Liver (tissue), 9 donors: ENCODE results near the gene VWA3B. TPM values are rescaled to one million over a fixed set of nuclear protein-coding genes. Genes with fewer than 3 reads are reported as not detected.

Source experiments
- DNase-seq: peaks from one replicate; pipeline ENCODE4 v3.0.0-alpha.2; 2017; ENCODE audit warnings: low spot score
- H3K27ac ChIP-seq, 2 donors: one replicate each; pipeline ENCODE4 v1.7.0; 2013; ENCODE audit warnings: inconsistent platforms in 2 of 2, low read length in 2 of 2, control low read depth in 1 of 2, low read depth in 1 of 2, mild to moderate bottlenecking in 1 of 2
- H3K27me3 ChIP-seq, 4 donors: one replicate each; pipeline versions ENCODE4 v1.6.1 to v1.7.0; 2013; ENCODE audit warnings: low read length in 3 of 4, inconsistent platforms in 1 of 4, mild to moderate bottlenecking in 1 of 4, moderate library complexity in 1 of 4; ENCODE audit not compliant: control insufficient read depth in 4 of 4, insufficient read depth in 4 of 4
- H3K36me3 ChIP-seq, 4 donors: one replicate each; pipeline versions ENCODE4 v1.6.1 to v1.7.0; 2013; ENCODE audit warnings: low read length in 3 of 4, mild to moderate bottlenecking in 3 of 4, low read depth in 1 of 4, moderate library complexity in 1 of 4; ENCODE audit not compliant: control insufficient read depth in 4 of 4, insufficient read depth in 3 of 4
- H3K4me1 ChIP-seq, 4 donors: one replicate each; pipeline versions ENCODE4 v1.6.1 to v1.7.0; 2013; ENCODE audit warnings: low read length in 3 of 4, mild to moderate bottlenecking in 3 of 4, moderate library complexity in 1 of 4; ENCODE audit not compliant: control insufficient read depth in 4 of 4, insufficient read depth in 4 of 4
- H3K4me3 ChIP-seq, 3 donors: one replicate each; pipeline versions ENCODE4 v1.6.1 to v1.7.0; 2013; ENCODE audit warnings: low read length in 3 of 3, control low read depth in 1 of 3, low read depth in 1 of 3, mild to moderate bottlenecking in 1 of 3
- H3K9ac ChIP-seq, 2 donors: one replicate each; pipeline ENCODE4 v1.7.0; 2013; ENCODE audit warnings: low read length in 2 of 2, mild to moderate bottlenecking in 2 of 2, moderate library complexity in 2 of 2, control low read depth in 1 of 2, low read depth in 1 of 2
- H3K9me3 ChIP-seq, 4 donors: one replicate each; pipeline versions ENCODE4 v1.6.1 to v1.7.0; 2013; ENCODE audit warnings: low read length in 3 of 4; ENCODE audit not compliant: control insufficient read depth in 4 of 4
- EGR1 ChIP-seq, 2 donors: IDR thresholded peaks; 2 replicates each; pipeline ENCODE4 v1.6.1; 2016 to 2018; ENCODE audit warnings: antibody characterized with exemption in 2 of 2, low read depth in 2 of 2
- FOXA1 ChIP-seq: IDR thresholded peaks from 2 replicates; pipeline ENCODE4 v1.6.1; 2016; ENCODE audit warnings: antibody characterized with exemption
- FOXA2 ChIP-seq: IDR thresholded peaks from 2 replicates; pipeline ENCODE4 v1.6.1; 2016; ENCODE audit warnings: antibody characterized with exemption
- GABPA ChIP-seq, 2 donors: IDR thresholded peaks in 1 of 2; conservative IDR thresholded peaks in 1 of 2; 2 replicates each; pipeline ENCODE4 v1.6.1; 2016; ENCODE audit warnings: antibody characterized with exemption in 2 of 2, mild to moderate bottlenecking in 1 of 2, moderate library complexity in 1 of 2
- HNF4A ChIP-seq, 2 donors: conservative IDR thresholded peaks; 2 replicates each; pipeline ENCODE4 v1.6.1; 2016; ENCODE audit warnings: antibody characterized with exemption in 2 of 2, mild to moderate bottlenecking in 2 of 2
- HNF4G ChIP-seq: IDR thresholded peaks from 2 replicates; pipeline ENCODE4 v1.6.1; 2016; ENCODE audit warnings: antibody characterized with exemption
- JUND ChIP-seq, 2 donors: IDR thresholded peaks; 2 replicates each; pipeline ENCODE4 v1.6.1; 2016; ENCODE audit warnings: antibody characterized with exemption in 2 of 2
- NR2F2 ChIP-seq: IDR thresholded peaks from 2 replicates; pipeline ENCODE4 v1.6.1; 2016; ENCODE audit warnings: antibody characterized with exemption
- RAD21 ChIP-seq, 2 donors: IDR thresholded peaks; 2 replicates each; pipeline ENCODE4 v1.6.1; 2016; ENCODE audit warnings: antibody characterized with exemption in 2 of 2, mild to moderate bottlenecking in 2 of 2
- RXRA ChIP-seq, 2 donors: IDR thresholded peaks; 2 replicates each; pipeline ENCODE4 v1.6.1; 2017 to 2018; ENCODE audit warnings: antibody characterized with exemption in 2 of 2, mild to moderate bottlenecking in 1 of 2
- SP1 ChIP-seq: IDR thresholded peaks from 2 replicates; pipeline ENCODE4 v1.6.1; 2018; ENCODE audit warnings: antibody characterized with exemption, mild to moderate bottlenecking
- TAF1 ChIP-seq: conservative IDR thresholded peaks from 2 replicates; pipeline ENCODE4 v1.6.1; 2016; ENCODE audit warnings: antibody characterized with exemption, mild to moderate bottlenecking
- YY1 ChIP-seq: IDR thresholded peaks from 2 replicates; pipeline ENCODE4 v1.6.1; 2016; ENCODE audit warnings: antibody characterized with exemption, mild to moderate bottlenecking
- WGBS: extraction: QIAGEN DNeasy Blood & Tissue Kit; methylation state at CpG from one replicate; pipeline ENCODE4 v1.1.7; 2013; 5-methylcytosine and 5-hydroxymethylcytosine counted together
- polyA plus RNA-seq, 2 donors: library from polyadenylated mRNA; stranded (reverse) in 1 of 2; unstranded in 1 of 2; fragments of 200-250 nt in 1 of 2; fragments of >200 nt in 1 of 2; fragmentation: Nextera tagmentation in 1 of 2; extraction: Ambion mirVana in 1 of 2; gene quantifications; one replicate each; pipeline versions ENCODE4 v1.2.1 to v1.2.3, GENCODE V29; 2013 to 2015
- total RNA-seq, 2 donors: library from RNA; depleted of rRNA; stranded (reverse); fragments of >200 nt; gene quantifications; one replicate each; pipeline ENCODE4 v1.2.3, GENCODE V29; 2014
- TF ChIP-seq, protein P1 (sequence below): IDR thresholded peaks from 2 replicates; pipeline ENCODE4 v1.6.1; 2016; ENCODE audit warnings: antibody characterized with exemption
- TF ChIP-seq, protein P2 (sequence below): fragments of 150-350 bp; IDR thresholded peaks from 2 replicates; pipeline ENCODE4 v1.5.1; 2017; ENCODE audit warnings: improper control_type of control experiment, low read depth, low read length; ENCODE audit not compliant: missing input control
- TF ChIP-seq, protein P3 (sequence below): IDR thresholded peaks from 2 replicates; pipeline ENCODE4 v1.6.1; 2016; ENCODE audit warnings: antibody characterized with exemption, mild to moderate bottlenecking
- TF ChIP-seq, protein P4 (sequence below): IDR thresholded peaks from 2 replicates; pipeline ENCODE4 v1.6.1; 2016; ENCODE audit warnings: antibody characterized with exemption
- TF ChIP-seq, protein P5 (sequence below): IDR thresholded peaks from 2 replicates; pipeline ENCODE4 v1.6.1; 2016; ENCODE audit warnings: antibody characterized with exemption
- donor health status: healthy.
- donor health status: healthy.
- donor health status: healthy.
- donor health status: healthy.
- donor health status: healthy.

VWA3B gene
- total and polyA plus RNA-seq, 4 donors, result 0.08 TPM; not detected in 3

DNA sequence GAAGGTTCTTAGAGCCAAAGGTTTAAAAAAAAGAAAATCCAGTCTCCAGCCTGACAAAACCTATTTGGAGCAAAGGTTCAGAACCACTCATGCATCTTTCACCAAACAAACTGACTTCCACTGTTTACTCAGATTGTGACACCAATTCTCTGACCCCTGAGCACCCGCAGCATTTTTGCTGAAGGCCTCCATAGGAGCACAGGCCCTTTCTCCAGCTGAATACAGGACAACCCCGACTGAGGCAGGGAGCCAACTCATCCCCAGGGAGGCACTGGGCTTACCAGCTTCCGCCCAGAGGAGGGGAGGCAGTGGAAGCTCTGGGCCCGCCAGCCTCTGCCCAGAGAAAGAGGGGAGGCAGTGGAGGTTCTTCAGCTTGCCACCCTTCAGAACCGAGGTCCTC, 208.3 kb downstream of the VWA3B start:
- Histone ChIP-seq H3K27ac (peak overlapping the region; percentile 89 to 97), H3K9ac (peak overlapping the region; percentile 66 to 68), H3K4me3 (peak overlapping the region in 2 of 3 donors; percentile 31 to 33), H3K36me3 (no peaks in the 10 kb centered on the region), H3K9me3 (no peaks in the 10 kb centered on the region), H3K27me3 (no peaks in the 10 kb centered on the region), H3K4me1 (peaks cover 12 to 28% (median 20%) of the 10 kb centered on the region in 4 donors)
- DNase-seq, result no peak
- WGBS, result 47% methylated on average over 5 of the region's 5 CpGs
- TF ChIP-seq, protein P1, sequence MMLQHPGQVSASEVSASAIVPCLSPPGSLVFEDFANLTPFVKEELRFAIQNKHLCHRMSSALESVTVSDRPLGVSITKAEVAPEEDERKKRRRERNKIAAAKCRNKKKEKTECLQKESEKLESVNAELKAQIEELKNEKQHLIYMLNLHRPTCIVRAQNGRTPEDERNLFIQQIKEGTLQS, result no peak
- TF ChIP-seq, protein P2, sequence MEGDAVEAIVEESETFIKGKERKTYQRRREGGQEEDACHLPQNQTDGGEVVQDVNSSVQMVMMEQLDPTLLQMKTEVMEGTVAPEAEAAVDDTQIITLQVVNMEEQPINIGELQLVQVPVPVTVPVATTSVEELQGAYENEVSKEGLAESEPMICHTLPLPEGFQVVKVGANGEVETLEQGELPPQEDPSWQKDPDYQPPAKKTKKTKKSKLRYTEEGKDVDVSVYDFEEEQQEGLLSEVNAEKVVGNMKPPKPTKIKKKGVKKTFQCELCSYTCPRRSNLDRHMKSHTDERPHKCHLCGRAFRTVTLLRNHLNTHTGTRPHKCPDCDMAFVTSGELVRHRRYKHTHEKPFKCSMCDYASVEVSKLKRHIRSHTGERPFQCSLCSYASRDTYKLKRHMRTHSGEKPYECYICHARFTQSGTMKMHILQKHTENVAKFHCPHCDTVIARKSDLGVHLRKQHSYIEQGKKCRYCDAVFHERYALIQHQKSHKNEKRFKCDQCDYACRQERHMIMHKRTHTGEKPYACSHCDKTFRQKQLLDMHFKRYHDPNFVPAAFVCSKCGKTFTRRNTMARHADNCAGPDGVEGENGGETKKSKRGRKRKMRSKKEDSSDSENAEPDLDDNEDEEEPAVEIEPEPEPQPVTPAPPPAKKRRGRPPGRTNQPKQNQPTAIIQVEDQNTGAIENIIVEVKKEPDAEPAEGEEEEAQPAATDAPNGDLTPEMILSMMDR, result no peak
- TF ChIP-seq GABPA (IDR thresholded peaks at IDR 0.05 in 1 of 2, conservative IDR thresholded peaks at IDR 0.05 in 1 of 2) (no peak), YY1 (peak; percentile 38), FOXA1 (peak; percentile 72), SP1 (peak; percentile 89), NR2F2 (no peak), EGR1 (IDR thresholded peaks at IDR 0.05; ENCODE audit: low read depth in 2 of 2) (no peak), RAD21 (IDR thresholded peaks at IDR 0.05) (peak; percentile 13 to 19), HNF4G (no peak), TAF1 (no peak), JUND (IDR thresholded peaks at IDR 0.05) (peak in 1 of 2 donors; percentile 53), FOXA2 (peak; percentile 91), HNF4A (conservative IDR thresholded peaks at IDR 0.05) (peak; percentile 66 to 69), RXRA (IDR thresholded peaks at IDR 0.05) (peak; percentile 75 to 82)
- TF ChIP-seq, protein P3, sequence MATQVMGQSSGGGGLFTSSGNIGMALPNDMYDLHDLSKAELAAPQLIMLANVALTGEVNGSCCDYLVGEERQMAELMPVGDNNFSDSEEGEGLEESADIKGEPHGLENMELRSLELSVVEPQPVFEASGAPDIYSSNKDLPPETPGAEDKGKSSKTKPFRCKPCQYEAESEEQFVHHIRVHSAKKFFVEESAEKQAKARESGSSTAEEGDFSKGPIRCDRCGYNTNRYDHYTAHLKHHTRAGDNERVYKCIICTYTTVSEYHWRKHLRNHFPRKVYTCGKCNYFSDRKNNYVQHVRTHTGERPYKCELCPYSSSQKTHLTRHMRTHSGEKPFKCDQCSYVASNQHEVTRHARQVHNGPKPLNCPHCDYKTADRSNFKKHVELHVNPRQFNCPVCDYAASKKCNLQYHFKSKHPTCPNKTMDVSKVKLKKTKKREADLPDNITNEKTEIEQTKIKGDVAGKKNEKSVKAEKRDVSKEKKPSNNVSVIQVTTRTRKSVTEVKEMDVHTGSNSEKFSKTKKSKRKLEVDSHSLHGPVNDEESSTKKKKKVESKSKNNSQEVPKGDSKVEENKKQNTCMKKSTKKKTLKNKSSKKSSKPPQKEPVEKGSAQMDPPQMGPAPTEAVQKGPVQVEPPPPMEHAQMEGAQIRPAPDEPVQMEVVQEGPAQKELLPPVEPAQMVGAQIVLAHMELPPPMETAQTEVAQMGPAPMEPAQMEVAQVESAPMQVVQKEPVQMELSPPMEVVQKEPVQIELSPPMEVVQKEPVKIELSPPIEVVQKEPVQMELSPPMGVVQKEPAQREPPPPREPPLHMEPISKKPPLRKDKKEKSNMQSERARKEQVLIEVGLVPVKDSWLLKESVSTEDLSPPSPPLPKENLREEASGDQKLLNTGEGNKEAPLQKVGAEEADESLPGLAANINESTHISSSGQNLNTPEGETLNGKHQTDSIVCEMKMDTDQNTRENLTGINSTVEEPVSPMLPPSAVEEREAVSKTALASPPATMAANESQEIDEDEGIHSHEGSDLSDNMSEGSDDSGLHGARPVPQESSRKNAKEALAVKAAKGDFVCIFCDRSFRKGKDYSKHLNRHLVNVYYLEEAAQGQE, result peak; percentile 58
- TF ChIP-seq, protein P4, sequence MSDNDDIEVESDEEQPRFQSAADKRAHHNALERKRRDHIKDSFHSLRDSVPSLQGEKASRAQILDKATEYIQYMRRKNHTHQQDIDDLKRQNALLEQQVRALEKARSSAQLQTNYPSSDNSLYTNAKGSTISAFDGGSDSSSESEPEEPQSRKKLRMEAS, result no peak
- TF ChIP-seq, protein P5, sequence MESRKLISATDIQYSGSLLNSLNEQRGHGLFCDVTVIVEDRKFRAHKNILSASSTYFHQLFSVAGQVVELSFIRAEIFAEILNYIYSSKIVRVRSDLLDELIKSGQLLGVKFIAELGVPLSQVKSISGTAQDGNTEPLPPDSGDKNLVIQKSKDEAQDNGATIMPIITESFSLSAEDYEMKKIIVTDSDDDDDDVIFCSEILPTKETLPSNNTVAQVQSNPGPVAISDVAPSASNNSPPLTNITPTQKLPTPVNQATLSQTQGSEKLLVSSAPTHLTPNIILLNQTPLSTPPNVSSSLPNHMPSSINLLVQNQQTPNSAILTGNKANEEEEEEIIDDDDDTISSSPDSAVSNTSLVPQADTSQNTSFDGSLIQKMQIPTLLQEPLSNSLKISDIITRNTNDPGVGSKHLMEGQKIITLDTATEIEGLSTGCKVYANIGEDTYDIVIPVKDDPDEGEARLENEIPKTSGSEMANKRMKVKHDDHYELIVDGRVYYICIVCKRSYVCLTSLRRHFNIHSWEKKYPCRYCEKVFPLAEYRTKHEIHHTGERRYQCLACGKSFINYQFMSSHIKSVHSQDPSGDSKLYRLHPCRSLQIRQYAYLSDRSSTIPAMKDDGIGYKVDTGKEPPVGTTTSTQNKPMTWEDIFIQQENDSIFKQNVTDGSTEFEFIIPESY, result no peak
